ENCODE measurements around the gene AGBL4.

- TF ChIP-seq CTCF (IDR thresholded peaks at IDR 0.05) (no peak), POLR2A (IDR thresholded peaks at IDR 0.05) (no peak)
Measured at GRCh38 chr1:49016030-49016977, 1007.5 kb downstream of the AGBL4 start.

Measured in breast epithelium (tissue), 3 donors.